Measurements from ENCODE around the gene CIAO2A. TPM values are rescaled to one million over a fixed set of nuclear protein-coding genes. Genes with fewer than 3 reads are reported as not detected.
"Not testable (repeated sequence)": the region's sequence is repeated elsewhere in the genome, so short reads cannot be mapped to it uniquely, and the experiment has no call there.

CIAO2A gene
- total RNA-seq, result 36.3 TPM
- long read RNA-seq, transcript CIAO2A-201 (5 exons, 1,105 nt), result major isoform, 33 of 36 reads
- long read RNA-seq, partial matches to known transcripts, result 0 of 36 reads
- long read RNA-seq, other reads (novel, unspliced or antisense), result 1 of 36 reads

GRCh38 chr15:64093627-64094417 lies at the start of gene CIAO2A:
Gene CIAO2A, minus strand, starts transcription at chr15:64093838. Its CDS starts 70 bp downstream, at chr15:64093768.
- DNase-seq (ENCODE audit: low spot score), result peak; percentile 94

- no peak for DNase-seq (ENCODE audit: low spot score)
Observed at GRCh38 chr15:64143276-64143675, 49.6 kb upstream of the CIAO2A start.

- DNase-seq (ENCODE audit: low spot score), result no peak
Observed at GRCh38 chr15:64141798-64142512, 48.3 kb upstream of the CIAO2A start.

- DNase-seq (ENCODE audit: low spot score), result no peak
Observed at GRCh38 chr15:64138331-64138941, 44.8 kb upstream of the CIAO2A start.

GRCh38 chr15:64137226-64137833 lies 43.7 kb upstream of the CIAO2A start:
- DNase-seq (ENCODE audit: low spot score), result no peak

GRCh38 chr15:64136347-64136746 lies 42.7 kb upstream of the CIAO2A start:
- DNase-seq (ENCODE audit: low spot score), result no peak

GRCh38 chr15:64134345-64134829 lies 40.7 kb upstream of the CIAO2A start:
- DNase-seq (ENCODE audit: low spot score), result no peak

GRCh38 chr15:64133623-64134344 lies 40.1 kb upstream of the CIAO2A start:
- no peak for DNase-seq (ENCODE audit: low spot score)

- no peak for DNase-seq (ENCODE audit: low spot score)
Observed at GRCh38 chr15:64132217-64132616, 38.6 kb upstream of the CIAO2A start.

GRCh38 chr15:64131547-64131946 lies 37.9 kb upstream of the CIAO2A start:
- DNase-seq (ENCODE audit: low spot score), result no peak

GRCh38 chr15:64130159-64130558 lies 36.5 kb upstream of the CIAO2A start:
- DNase-seq (ENCODE audit: low spot score), result no peak

GRCh38 chr15:64127521-64128270 lies 34.1 kb upstream of the CIAO2A start:
- DNase-seq (ENCODE audit: low spot score), result no peak

- no peak for DNase-seq (ENCODE audit: low spot score)
Observed at GRCh38 chr15:64125978-64126377, 32.3 kb upstream of the CIAO2A start.

GRCh38 chr15:64122936-64123351 lies 29.3 kb upstream of the CIAO2A start:
- DNase-seq (ENCODE audit: low spot score), result no peak

GRCh38 chr15:64122444-64122843 lies 28.8 kb upstream of the CIAO2A start:
- DNase-seq (ENCODE audit: low spot score), result no peak

- DNase-seq (ENCODE audit: low spot score), result no peak
Observed at GRCh38 chr15:64121614-64122013, 28.0 kb upstream of the CIAO2A start.

GRCh38 chr15:64120322-64120721 lies 26.7 kb upstream of the CIAO2A start:
- not testable (repeated sequence) for DNase-seq (ENCODE audit: low spot score)

GRCh38 chr15:64117759-64118487 lies 24.3 kb upstream of the CIAO2A start:
- DNase-seq (ENCODE audit: low spot score), result no peak

- DNase-seq (ENCODE audit: low spot score), result no peak
Observed at GRCh38 chr15:64112904-64113303, 19.3 kb upstream of the CIAO2A start.

Data from mesenteric fat pad (tissue), 1 donor.